PC-9 (cell line): ENCODE measurements around the gene RPL39L. TPM values are rescaled to one million over a fixed set of nuclear protein-coding genes. Genes with fewer than 3 reads are reported as not detected.

Experiments used
- BruUV-seq: library from RNA; stranded (reverse); fragments of 400-500 nt; replicated peaks from 2 replicates; lab custom pipeline; 2021; lab: Mats Ljungman, UMichigan
- CTCF ChIA-PET: fragments of 300-600 bp; sonication (Branson Sonifier 250); formaldehyde crosslinking; loops from one replicate; lab custom pipeline; 2022; ENCODE audit warnings: antibody characterized with exemption; lab: Charles Lee
- POLR2A ChIA-PET: fragments of 300-600 bp; sonication (Branson Sonifier 250); formaldehyde crosslinking; loops from one replicate; lab custom pipeline; 2022; ENCODE audit warnings: antibody characterized with exemption; ENCODE audit not compliant: unreplicated experiment; lab: Charles Lee
- DNase-seq, 2 experiments: peaks; one replicate each; pipeline versions ENCODE4 v3.0.0 to v3.0.0-alpha.2; 2015 to 2022; ENCODE audit warnings: mixed read lengths in 1 of 2
- H2AFZ ChIP-seq: fragments of 200-600 bp; sonication (generic); 2 replicates; pipeline ENCODE4 v1.8.1; 2017; ENCODE audit warnings: antibody characterized with exemption
- H3F3A ChIP-seq: fragments of 200-600 bp; sonication (generic); 2 replicates; pipeline ENCODE4 v1.8.1; 2017; ENCODE audit warnings: antibody characterized with exemption, mild to moderate bottlenecking, low read depth; ENCODE audit not compliant: insufficient read depth
- H3K27ac ChIP-seq: fragments of 200-600 bp; sonication (generic); 2 replicates; pipeline ENCODE4 v1.6.1; 2016; ENCODE audit warnings: mixed run types
- H3K27me3 ChIP-seq: fragments of 200-600 bp; sonication (generic); 2 replicates; pipeline ENCODE4 v1.6.1; 2016; ENCODE audit warnings: low read depth, mixed run types; ENCODE audit not compliant: insufficient read depth
- H3K36me3 ChIP-seq: fragments of 200-600 bp; sonication (generic); 2 replicates; pipeline ENCODE4 v1.6.1; 2016; ENCODE audit warnings: low read depth, mixed run types
- H3K4me1 ChIP-seq: fragments of 200-600 bp; sonication (generic); replicated peaks from 2 replicates; pipeline ENCODE4 v1.6.1; 2016; ENCODE audit warnings: mixed run types; ENCODE audit not compliant: insufficient read depth
- H3K4me2 ChIP-seq: fragments of 200-600 bp; sonication (generic); 2 replicates; pipeline ENCODE4 v1.6.1; 2017; ENCODE audit warnings: mixed run types
- H3K4me3 ChIP-seq: fragments of 200-600 bp; sonication (generic); 2 replicates; pipeline ENCODE4 v1.6.1; 2016; ENCODE audit warnings: mixed run types
- H3K79me2 ChIP-seq: fragments of 200-600 bp; sonication (generic); 2 replicates; pipeline ENCODE4 v1.6.1; 2017; ENCODE audit warnings: low read depth, mixed run types
- H3K9me2 ChIP-seq: fragments of 200-600 bp; sonication (generic); 2 replicates; pipeline ENCODE4 v1.8.1; 2017; ENCODE audit warnings: mild to moderate bottlenecking; ENCODE audit not compliant: insufficient read depth
- H3K9me3 ChIP-seq: fragments of 200-600 bp; sonication (generic); 2 replicates; pipeline ENCODE4 v1.8.1; 2016; ENCODE audit warnings: low read depth; ENCODE audit not compliant: insufficient read depth
- H4K20me1 ChIP-seq: fragments of 200-600 bp; sonication (generic); 2 replicates; pipeline ENCODE4 v1.8.1; 2017; ENCODE audit not compliant: insufficient read depth
- EZH2 ChIP-seq: fragments of 200-600 bp; sonication (generic); IDR thresholded peaks from 2 replicates; pipeline ENCODE4 v1.8.0; 2017; ENCODE audit warnings: antibody characterized with exemption, low read depth
- intact Hi-C: fragments of 100-400 bp; cut with micrococcal nuclease; formaldehyde crosslinking; loops from one replicate; pipeline ENCODE4 v1.10.0; 2022; ENCODE audit not compliant: unreplicated experiment
- total RNA-seq: library from RNA; stranded (reverse); gene quantifications from 2 replicates; pipeline ENCODE4 v1.2.3, GENCODE V29; 2021
- TF ChIP-seq, protein P1 (sequence below): fragments of 200-600 bp; sonication (generic); conservative IDR thresholded peaks from 2 replicates; pipeline ENCODE4 v1.6.1; 2017; ENCODE audit warnings: mixed run types, antibody characterized with exemption, mild to moderate bottlenecking, moderate library complexity

Gene RPL39L
- total RNA-seq, 1 experiment from 2014 or later: 81.3 TPM

DNA sequence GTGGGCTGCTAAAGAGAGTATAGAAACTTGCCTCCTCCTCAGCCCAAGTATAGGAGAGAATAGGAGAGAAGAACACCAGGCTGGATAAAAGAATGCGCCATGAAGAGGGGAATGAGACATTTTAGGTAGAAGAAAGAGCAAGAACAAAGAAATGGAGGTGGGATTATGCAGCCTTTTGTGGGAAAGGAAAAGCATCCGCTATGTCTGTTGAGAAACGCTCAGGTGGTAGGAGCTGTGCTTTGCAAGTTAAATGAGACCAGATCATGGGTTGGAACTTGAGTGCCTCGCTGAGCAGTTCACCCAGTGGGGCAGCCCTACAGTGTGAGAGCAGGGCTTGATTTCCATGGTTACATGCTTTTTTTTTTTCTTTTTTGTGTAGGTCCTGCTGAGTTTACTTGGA lies 46.5 kb upstream of the RPL39L start:
- no TSS peak for BruUV-seq
- ChIA-PET POLR2A (no interaction called here), CTCF (interaction anchor here (0.6 to 0.9 kb wide), 2 partner anchors 17 to 646 kb away, joined by 3 to 9 read pairs; no protein-coding TSS in a partner anchor)
- Histone ChIP-seq H2AFZ (no peak overlapping the region), H3K27me3 (no peaks in the 10 kb centered on the region), H4K20me1 (no peaks in the 10 kb centered on the region), H3K27ac (peak overlapping the region; percentile 83), H3K9me2 (no peaks in the 10 kb centered on the region), H3K4me3 (no peak overlapping the region), H3F3A (peaks cover 50% of the 10 kb centered on the region), H3K36me3 (no peaks in the 10 kb centered on the region), H3K4me1 (peaks cover 60% of the 10 kb centered on the region), H3K4me2 (peak overlapping the region; percentile 75), H3K79me2 (no peaks in the 10 kb centered on the region), H3K9me3 (peaks cover 12% of the 10 kb centered on the region; the same call in 1 of the 2 replicates)
- no peak for TF ChIP-seq EZH2
- TF ChIP-seq, protein P1, sequence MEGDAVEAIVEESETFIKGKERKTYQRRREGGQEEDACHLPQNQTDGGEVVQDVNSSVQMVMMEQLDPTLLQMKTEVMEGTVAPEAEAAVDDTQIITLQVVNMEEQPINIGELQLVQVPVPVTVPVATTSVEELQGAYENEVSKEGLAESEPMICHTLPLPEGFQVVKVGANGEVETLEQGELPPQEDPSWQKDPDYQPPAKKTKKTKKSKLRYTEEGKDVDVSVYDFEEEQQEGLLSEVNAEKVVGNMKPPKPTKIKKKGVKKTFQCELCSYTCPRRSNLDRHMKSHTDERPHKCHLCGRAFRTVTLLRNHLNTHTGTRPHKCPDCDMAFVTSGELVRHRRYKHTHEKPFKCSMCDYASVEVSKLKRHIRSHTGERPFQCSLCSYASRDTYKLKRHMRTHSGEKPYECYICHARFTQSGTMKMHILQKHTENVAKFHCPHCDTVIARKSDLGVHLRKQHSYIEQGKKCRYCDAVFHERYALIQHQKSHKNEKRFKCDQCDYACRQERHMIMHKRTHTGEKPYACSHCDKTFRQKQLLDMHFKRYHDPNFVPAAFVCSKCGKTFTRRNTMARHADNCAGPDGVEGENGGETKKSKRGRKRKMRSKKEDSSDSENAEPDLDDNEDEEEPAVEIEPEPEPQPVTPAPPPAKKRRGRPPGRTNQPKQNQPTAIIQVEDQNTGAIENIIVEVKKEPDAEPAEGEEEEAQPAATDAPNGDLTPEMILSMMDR: no peak
- DNase-seq: no peak
- intact Hi-C loops: loop anchor here (1.0 to 2.0 kb wide), 2 partner anchors 15 to 27 kb away; no protein-coding TSS in a partner anchor

DNA sequence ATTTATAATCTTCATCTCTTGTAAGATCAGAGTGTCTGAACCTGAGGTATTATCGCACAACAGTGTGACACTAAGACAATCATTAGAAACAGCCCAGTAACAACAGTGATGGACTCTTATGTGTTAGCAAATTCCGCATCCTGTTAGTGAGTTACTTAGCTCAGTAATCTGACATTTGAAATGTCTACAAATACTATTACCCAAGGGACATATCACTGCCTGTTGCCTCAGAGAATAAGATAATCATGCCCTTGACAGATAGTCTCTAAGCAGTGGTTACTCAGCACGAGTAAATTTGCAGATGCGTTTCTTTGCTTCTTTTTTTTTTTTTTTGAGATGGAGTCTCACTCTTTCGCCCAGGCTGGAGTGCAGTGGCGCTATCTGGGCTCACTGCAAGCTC lies 44.6 kb upstream of the RPL39L start:
- Histone ChIP-seq H2AFZ (no peak overlapping the region), H3K36me3 (no peaks in the 10 kb centered on the region), H3K27me3 (no peaks in the 10 kb centered on the region), H3K9me3 (no peaks in the 10 kb centered on the region), H3K27ac (no peak overlapping the region), H3K4me2 (no peak overlapping the region), H4K20me1 (no peaks in the 10 kb centered on the region), H3F3A (peaks cover 42% of the 10 kb centered on the region), H3K4me3 (no peak overlapping the region), H3K79me2 (no peaks in the 10 kb centered on the region), H3K9me2 (no peaks in the 10 kb centered on the region), H3K4me1 (peaks cover 43% of the 10 kb centered on the region)
- intact Hi-C loops: no loop called here
- POLR2A ChIA-PET: no interaction called here
- DNase-seq: no peak
- CTCF ChIA-PET: no interaction called here
- TF ChIP-seq, protein P1: no peak
- TF ChIP-seq EZH2: no peak
- no TSS peak for BruUV-seq

DNA sequence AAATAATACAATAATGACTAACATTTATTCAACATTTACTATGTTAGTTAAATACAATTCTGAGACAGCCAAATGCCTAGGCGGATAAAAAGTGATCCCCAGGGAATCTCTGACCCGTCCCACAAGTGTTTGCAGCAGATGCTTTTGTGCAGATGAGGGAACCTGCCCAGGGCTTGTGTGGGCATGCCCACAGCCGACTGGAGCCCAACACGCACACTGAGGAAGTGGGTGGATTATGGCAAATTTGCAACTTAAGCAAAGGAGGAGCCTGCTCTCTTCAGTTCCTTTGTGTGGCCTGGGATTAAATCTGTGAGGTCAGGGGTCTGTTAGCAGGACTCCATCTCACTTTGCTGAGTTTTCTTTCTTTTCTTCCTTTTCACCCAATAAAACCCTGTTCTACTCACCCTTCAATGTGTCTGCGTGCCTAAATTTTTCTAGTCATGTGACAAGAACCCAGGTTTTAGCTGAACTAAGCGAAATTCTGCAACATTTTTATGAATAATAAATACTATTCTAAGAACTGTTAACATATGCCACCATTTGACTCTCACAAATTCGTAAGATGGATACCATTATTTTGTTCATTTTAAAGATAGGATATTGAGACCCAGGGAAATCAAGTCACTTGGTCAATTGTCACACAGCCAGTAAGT lies 44.0 kb upstream of the RPL39L start:
- CTCF ChIA-PET: no interaction called here

More for the DNA sequence above, 44.0 kb upstream of the RPL39L start:
- Histone ChIP-seq H2AFZ (no peak overlapping the region), H3K27me3 (no peaks in the 10 kb centered on the region), H3K27ac (no peak overlapping the region), H3K79me2 (no peaks in the 10 kb centered on the region), H3K4me2 (no peak overlapping the region), H3K9me2 (no peaks in the 10 kb centered on the region), H4K20me1 (no peaks in the 10 kb centered on the region), H3K9me3 (no peaks in the 10 kb centered on the region), H3K4me3 (no peak overlapping the region), H3K36me3 (no peaks in the 10 kb centered on the region), H3F3A (peaks cover 36% of the 10 kb centered on the region), H3K4me1 (peaks cover 38% of the 10 kb centered on the region)
- POLR2A ChIA-PET: no interaction called here
- intact Hi-C loops: no loop called here
- no peak for DNase-seq
- no TSS peak for BruUV-seq
- TF ChIP-seq, protein P1: no peak
- TF ChIP-seq EZH2: no peak
